Smooth muscle cell (in vitro differentiated cells): Measurements from ENCODE around the gene YAP1. TPM values are rescaled to one million over a fixed set of nuclear protein-coding genes. Genes with fewer than 3 reads are reported as not detected.
A peak's percentile ranks its signal among the peaks of the same experiment; 100 is the strongest.

Experiments
- DNase-seq: peaks from one replicate; lab custom pipeline; 2025; ENCODE audit not compliant: unreplicated experiment; lab: John Stamatoyannopoulos, UW
- H2AFZ ChIP-seq: fragments of 200-600 bp; sonication (generic); 2 replicates; pipeline ENCODE4 v1.6.0; 2016; ENCODE audit warnings: antibody characterized with exemption, low read depth, mild to moderate bottlenecking
- H3F3A ChIP-seq: fragments of 200-600 bp; sonication (generic); 2 replicates; pipeline ENCODE4 v1.6.0; 2017; ENCODE audit warnings: antibody characterized with exemption, low read depth
- H3K27ac ChIP-seq: fragments of 200-600 bp; sonication (generic); 2 replicates; pipeline ENCODE4 v1.5.1; 2016; ENCODE audit warnings: low read depth, mild to moderate bottlenecking
- H3K27me3 ChIP-seq: fragments of 200-600 bp; sonication (generic); 2 replicates; pipeline ENCODE4 v1.6.1; 2016; ENCODE audit warnings: low read depth, mild to moderate bottlenecking
- H3K36me3 ChIP-seq: fragments of 200-600 bp; sonication (generic); 2 replicates; pipeline ENCODE4 v1.5.1; 2016; ENCODE audit warnings: low read depth
- H3K4me1 ChIP-seq: fragments of 200-600 bp; sonication (generic); 2 replicates; pipeline ENCODE4 v1.5.1; 2016; ENCODE audit warnings: low read depth
- H3K4me2 ChIP-seq: fragments of 200-600 bp; sonication (generic); 2 replicates; pipeline ENCODE4 v1.6.0; 2016; ENCODE audit warnings: mild to moderate bottlenecking
- H3K4me3 ChIP-seq: fragments of 200-600 bp; sonication (generic); 2 replicates; pipeline ENCODE4 v1.5.1; 2016; ENCODE audit warnings: mild to moderate bottlenecking
- H3K79me2 ChIP-seq: fragments of 200-600 bp; sonication (generic); 2 replicates; pipeline ENCODE4 v1.6.0; 2016; ENCODE audit warnings: low read depth, mild to moderate bottlenecking
- H3K9ac ChIP-seq: fragments of 200-600 bp; sonication (generic); 2 replicates; pipeline ENCODE4 v1.6.0; 2016; ENCODE audit warnings: low read depth
- H3K9me3 ChIP-seq: fragments of 200-600 bp; sonication (generic); replicated peaks from 2 replicates; pipeline ENCODE4 v1.5.1; 2016; ENCODE audit warnings: low read depth
- H4K20me1 ChIP-seq: fragments of 200-600 bp; sonication (generic); 2 replicates; pipeline ENCODE4 v1.6.0; 2016; ENCODE audit warnings: low read depth
- CTCF ChIP-seq: fragments of 200-600 bp; sonication (generic); IDR thresholded peaks from 2 replicates; pipeline ENCODE4 v1.5.1; 2017; ENCODE audit warnings: borderline replicate concordance, mild to moderate bottlenecking, antibody characterized with exemption; ENCODE audit not compliant: insufficient read depth, poor library complexity, severe bottlenecking
- WGBS: methylation state at CpG from one replicate; pipeline ENCODE4 v1.1.7; 2016; ENCODE audit warnings: low lambda C conversion rate; 5-methylcytosine and 5-hydroxymethylcytosine counted together
- polyA plus RNA-seq: library from polyadenylated mRNA; unstranded; fragments of >200 nt; fragmentation: Nextera tagmentation; extraction: Ambion mirVana; gene quantifications from 2 replicates; pipeline ENCODE4 v1.2.1, GENCODE V29; 2016
- total RNA-seq: library from RNA; depleted of rRNA; stranded (reverse); fragments of >200 nt; gene quantifications from 2 replicates; pipeline ENCODE4 v1.2.3, GENCODE V29; 2014

YAP1 gene
- total and polyA plus RNA-seq, 2 experiments from 2014 or later, result 25.1 to 174 TPM

GRCh38 chr11:102188488-102188887, 78.2 kb downstream of the YAP1 start:
- Histone ChIP-seq H3K27ac (peak overlapping the region; percentile 65), H3K79me2 (peaks cover 81% of the 10 kb centered on the region), H3K36me3 (no peaks in the 10 kb centered on the region), H3F3A (peaks cover 45% of the 10 kb centered on the region), H3K27me3 (no peaks in the 10 kb centered on the region), H3K9me3 (no peaks in the 10 kb centered on the region), H2AFZ (no peak overlapping the region), H4K20me1 (peaks cover 69% of the 10 kb centered on the region), H3K9ac (peak overlapping the region; percentile 30), H3K4me2 (peak overlapping the region; percentile 67), H3K4me1 (peaks cover 68% of the 10 kb centered on the region), H3K4me3 (no peak overlapping the region)
- TF ChIP-seq CTCF, result no peak
- WGBS, result 84% methylated on average over 5 of the region's 5 CpGs
- DNase-seq, result no peak

DNA sequence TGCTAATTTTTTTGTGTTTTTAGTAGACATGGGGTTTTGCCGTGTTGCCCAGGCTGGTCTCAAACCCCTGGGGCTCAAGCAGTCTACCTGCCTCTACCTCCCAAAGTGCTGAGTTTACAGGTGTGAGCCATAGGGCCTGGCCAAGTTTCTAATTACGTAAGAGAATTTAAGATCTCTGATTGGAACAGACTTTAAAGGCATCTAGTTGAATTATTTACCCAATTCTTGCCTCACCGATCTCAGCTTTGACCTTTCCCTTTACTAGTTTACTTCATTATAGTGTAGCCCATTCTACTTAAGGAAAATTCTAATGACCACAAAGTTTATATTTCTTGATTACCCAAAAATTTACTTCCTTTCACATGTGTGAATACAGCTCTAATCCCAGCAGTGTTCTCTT, 81.6 kb downstream of the YAP1 start:
- Histone ChIP-seq H3K9ac (no peak overlapping the region), H2AFZ (no peak overlapping the region), H3K4me1 (peaks cover 53% of the 10 kb centered on the region), H3K27me3 (no peaks in the 10 kb centered on the region), H3K9me3 (no peaks in the 10 kb centered on the region), H4K20me1 (peaks cover 42% of the 10 kb centered on the region), H3K4me2 (peak overlapping the region; percentile 35), H3K4me3 (no peak overlapping the region), H3F3A (peaks cover 28% of the 10 kb centered on the region), H3K27ac (peak overlapping the region; percentile 65), H3K36me3 (peaks cover 5% of the 10 kb centered on the region), H3K79me2 (peaks cover 86% of the 10 kb centered on the region)
- WGBS, result 49% methylated on average over 3 of the region's 3 CpGs
- DNase-seq, result no peak
- no peak for TF ChIP-seq CTCF

GRCh38 chr11:102192349-102193066, 82.3 kb downstream of the YAP1 start:
- Histone ChIP-seq H3K27ac (peak overlapping the region; percentile 65), H3K36me3 (peaks cover 5% of the 10 kb centered on the region), H3K9me3 (no peaks in the 10 kb centered on the region), H3F3A (peaks cover 28% of the 10 kb centered on the region), H4K20me1 (peaks cover 36% of the 10 kb centered on the region), H3K79me2 (peaks cover 86% of the 10 kb centered on the region), H3K4me3 (no peak overlapping the region), H3K27me3 (no peaks in the 10 kb centered on the region), H3K4me1 (peaks cover 53% of the 10 kb centered on the region), H3K4me2 (peak overlapping the region; percentile 35), H3K9ac (no peak overlapping the region), H2AFZ (no peak overlapping the region)
- TF ChIP-seq CTCF, result no peak
- no peak for DNase-seq

- Histone ChIP-seq H3K36me3 (peaks cover 5% of the 10 kb centered on the region), H3K79me2 (peaks cover 86% of the 10 kb centered on the region), H3K4me2 (no peak overlapping the region), H4K20me1 (peaks cover 40% of the 10 kb centered on the region), H3K9ac (no peak overlapping the region), H3K9me3 (no peaks in the 10 kb centered on the region), H3K27ac (no peak overlapping the region), H3K4me1 (peaks cover 53% of the 10 kb centered on the region), H3F3A (peaks cover 20% of the 10 kb centered on the region), H2AFZ (no peak overlapping the region), H3K27me3 (no peaks in the 10 kb centered on the region), H3K4me3 (no peak overlapping the region)
- TF ChIP-seq CTCF, result no peak
- DNase-seq, result no peak
Measured at GRCh38 chr11:102194257-102194656, 84.0 kb downstream of the YAP1 start.
